Measurements from ENCODE around the gene CD274. TPM values are rescaled to one million over a fixed set of nuclear protein-coding genes. Genes with fewer than 3 reads are reported as not detected.

CD274 gene
- total RNA-seq, 1 experiment from 2014 or later: 2.5 TPM

GRCh38 chr9:5470122-5470521, 19.8 kb downstream of the CD274 start:
- Histone ChIP-seq H3K79me2 (ENCODE audit: insufficient read depth, low read length) (no peaks in the 10 kb centered on the region), H3K4me3 (replicated peaks in 1 of 2; ENCODE audit: low read depth in 1 of 2, low read length in 2 of 2) (no peak overlapping the region), H3K9ac (ENCODE audit: low read length) (no peak overlapping the region), H3K4me2 (ENCODE audit: low read length) (no peak overlapping the region), H2AFZ (ENCODE audit: low read depth, low read length, poor library complexity, severe bottlenecking) (no peak overlapping the region), H3K9me2 (ENCODE audit: insufficient read depth) (no peaks in the 10 kb centered on the region), H3K36me3 (ENCODE audit: control insufficient read depth in 1 of 2, insufficient read depth in 2 of 2, low read length in 2 of 2) (no peaks in the 10 kb centered on the region), H3K9me3 (ENCODE audit: control insufficient read depth in 1 of 2, insufficient read depth in 1 of 2, low read depth in 1 of 2, low read length in 2 of 2) (no peaks in the 10 kb centered on the region), H3K27me3 (ENCODE audit: insufficient read depth, low read length) (no peaks in the 10 kb centered on the region), H3K4me1 (ENCODE audit: control insufficient read depth in 1 of 2, insufficient read depth in 2 of 2, low read length in 2 of 2) (no peaks in the 10 kb centered on the region), H4K20me1 (ENCODE audit: insufficient read depth) (no peaks in the 10 kb centered on the region), H3K27ac (ENCODE audit: low read depth, low read length) (no peak overlapping the region)
- ATAC-seq (no peak), DNase-seq (ENCODE audit: low read depth, low spot score) (no peak)
- intact Hi-C loops (cut with micrococcal nuclease): no loop called here
- CTCF ChIA-PET: no interaction called here
- no TSS peak for BruUV-seq (replicated peaks)
- POLR2A ChIA-PET: no interaction called here
- TF ChIP-seq EZH2phosphoT487 (IDR thresholded peaks at IDR 0.05; ENCODE audit: borderline replicate concordance): no peak
- TF ChIP-seq ZBTB33 (IDR thresholded peaks at IDR 0.05; ENCODE audit: extremely low read depth, insufficient replicate concordance, low read length): no peak
- no peak for TF ChIP-seq SRF (IDR thresholded peaks at IDR 0.05; ENCODE audit: low read depth)
- no peak for TF ChIP-seq POLR2A (IDR thresholded peaks at IDR 0.05; ENCODE audit: borderline replicate concordance, extremely low read depth, insufficient read depth, insufficient read length)
- no peak for TF ChIP-seq EZH2 (IDR thresholded peaks at IDR 0.05)
- no peak for TF ChIP-seq ZNF274 (IDR thresholded peaks at IDR 0.05; ENCODE audit: low read depth, low read length)
- no peak for TF ChIP-seq JUND (IDR thresholded peaks at IDR 0.05)
- TF ChIP-seq YY1 (IDR thresholded peaks at IDR 0.05; ENCODE audit: extremely low read depth, insufficient replicate concordance, low read depth, low read length): no peak
- no peak for TF ChIP-seq SP1 (IDR thresholded peaks at IDR 0.05; ENCODE audit: low read depth)
- TF ChIP-seq REST (IDR thresholded peaks at IDR 0.05; ENCODE audit: low read depth): no peak
- TF ChIP-seq TCF7L2 (IDR thresholded peaks at IDR 0.05; ENCODE audit: borderline replicate concordance, extremely low read depth, insufficient read depth, insufficient read length): no peak
- no peak for TF ChIP-seq RAD21 (IDR thresholded peaks at IDR 0.05; ENCODE audit: low read depth)
- no peak for TF ChIP-seq ELF1 (IDR thresholded peaks at IDR 0.05; ENCODE audit: borderline replicate concordance, low read depth)
- TF ChIP-seq EGR1 (IDR thresholded peaks at IDR 0.05; ENCODE audit: low read depth): no peak
- TF ChIP-seq FOSL1 (IDR thresholded peaks at IDR 0.05; ENCODE audit: low read depth): no peak
- no peak for TF ChIP-seq CBX3 (IDR thresholded peaks at IDR 0.05; ENCODE audit: low read depth)
- TF ChIP-seq POLR2AphosphoS5 (IDR thresholded peaks at IDR 0.05; ENCODE audit: low read depth, low read length): no peak
- TF ChIP-seq ZFX (IDR thresholded peaks at IDR 0.05): no peak
- RAD21 ChIA-PET (ENCODE audit: low non-redundant PET in 1 of 2, low total read pairs in 2 of 2, uncharacterized antibody in 2 of 2, unreplicated experiment in 2 of 2): interaction anchor here in 1 of 2 experiments (0.6 kb wide), 1 partner anchor 27 kb away, joined by 3 read pairs; no protein-coding TSS in a partner anchor
